Stimulated activated CD8-positive, alpha-beta memory T cell treated with anti-CD3 and anti-CD28 coated beads, Interleukin-7, amount 100 ng/mL, for 1 hour (primary cell): Measurements from ENCODE around the gene CXCL3.
"Not testable (repeated sequence)": the region's sequence is repeated elsewhere in the genome, so short reads cannot be mapped to it uniquely, and the experiment has no call there.

ENCODE experiments used
- DNase-seq, 2 donors: peaks; one replicate each; pipeline ENCODE4 v3.0.0-alpha.2; 2020; ENCODE audit warnings: low read depth in 2 of 2

CXCL3 gene

GRCh38 chr4:74038425-74039314 is at the start of gene CXCL3:
CXCL3 (minus strand) TSS chr4:74038689; CDS start chr4:74038611, 78 bp downstream.
- DNase-seq, result no peak

DNA sequence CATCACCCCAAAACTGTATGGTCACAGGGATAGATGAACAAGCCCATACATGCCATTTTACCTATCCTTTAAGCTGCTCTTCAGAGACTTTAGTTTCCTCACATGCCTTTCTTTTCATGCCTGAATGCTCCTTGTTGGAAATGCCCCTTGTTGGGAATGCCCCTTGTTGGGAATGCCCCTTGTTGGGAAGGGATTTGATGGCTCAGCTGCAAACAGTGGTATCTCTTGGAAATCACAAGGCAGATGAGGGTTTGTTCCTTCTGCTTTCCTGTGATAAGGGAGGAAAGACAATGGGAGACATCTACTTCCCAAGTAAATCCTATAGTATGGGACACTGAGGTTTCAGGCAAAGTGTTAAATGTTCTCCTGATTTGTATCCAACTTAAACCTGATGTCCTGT is 49.0 kb upstream of the CXCL3 start:
- no peak for DNase-seq

DNA sequence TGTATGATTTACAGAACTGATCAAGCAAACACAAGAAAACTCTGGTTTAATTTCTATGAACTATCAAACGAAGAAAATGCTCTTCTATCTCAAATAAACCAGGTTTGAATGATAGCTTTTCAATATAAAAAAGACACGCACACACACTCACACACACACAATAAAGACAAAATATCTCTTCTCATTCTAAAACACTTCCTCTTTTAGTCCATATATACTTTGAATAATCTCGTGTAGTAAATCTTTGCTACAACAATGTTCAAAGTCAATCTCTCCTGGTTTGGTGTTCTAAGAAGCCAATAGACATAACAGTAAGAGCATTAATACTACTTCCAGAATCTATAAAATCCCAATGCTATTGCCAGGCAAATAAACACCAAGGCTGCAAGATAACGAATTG is 47.2 kb upstream of the CXCL3 start:
- no peak for DNase-seq

- DNase-seq, result no peak
These were observed 46.5 kb upstream of the CXCL3 start for GRCh38 chr4:74084984-74085383.

DNA sequence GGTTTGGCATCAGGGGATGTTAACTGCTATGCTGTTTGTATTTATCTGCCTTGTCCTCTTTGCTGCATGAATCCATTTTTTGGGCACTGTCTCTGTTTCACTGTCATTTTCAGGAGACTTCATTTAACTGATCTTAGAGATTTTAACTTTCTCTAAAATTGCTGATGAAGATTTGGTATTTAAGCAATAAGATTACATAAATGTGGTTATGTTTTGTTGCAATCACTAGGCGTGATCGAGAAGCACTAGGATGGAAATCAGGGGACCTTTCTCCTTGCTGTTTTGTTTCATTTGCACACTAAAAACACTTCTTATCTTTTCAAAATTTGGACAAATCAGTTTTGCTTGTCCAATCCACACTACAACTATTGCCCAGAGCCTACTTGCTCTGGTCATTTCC is 45.1 kb upstream of the CXCL3 start:
- DNase-seq, result no peak

- DNase-seq, result no peak
These were observed 42.5 kb upstream of the CXCL3 start for GRCh38 chr4:74081035-74081434.

DNA sequence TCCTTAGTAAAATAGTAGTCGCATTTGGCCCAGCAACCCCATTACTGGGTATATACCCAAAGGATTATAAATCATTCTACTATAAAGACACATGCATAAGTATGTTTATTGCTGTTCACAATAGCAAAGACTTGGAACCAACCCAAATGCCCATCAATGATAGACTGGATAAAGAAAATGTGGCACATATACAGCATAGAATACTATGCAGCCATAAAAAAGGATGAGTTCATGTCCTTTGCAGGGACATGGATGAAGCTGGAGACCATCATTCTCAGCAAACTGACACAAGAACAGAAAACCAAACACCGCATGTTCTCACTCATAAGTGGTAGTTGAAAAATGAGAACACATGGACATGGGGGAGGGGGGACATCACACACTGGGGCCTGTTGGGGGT is 41.9 kb upstream of the CXCL3 start:
- DNase-seq, result not testable (repeated sequence)

GRCh38 chr4:74079024-74079423 is 40.5 kb upstream of the CXCL3 start:
- DNase-seq, result not testable (repeated sequence)

DNA sequence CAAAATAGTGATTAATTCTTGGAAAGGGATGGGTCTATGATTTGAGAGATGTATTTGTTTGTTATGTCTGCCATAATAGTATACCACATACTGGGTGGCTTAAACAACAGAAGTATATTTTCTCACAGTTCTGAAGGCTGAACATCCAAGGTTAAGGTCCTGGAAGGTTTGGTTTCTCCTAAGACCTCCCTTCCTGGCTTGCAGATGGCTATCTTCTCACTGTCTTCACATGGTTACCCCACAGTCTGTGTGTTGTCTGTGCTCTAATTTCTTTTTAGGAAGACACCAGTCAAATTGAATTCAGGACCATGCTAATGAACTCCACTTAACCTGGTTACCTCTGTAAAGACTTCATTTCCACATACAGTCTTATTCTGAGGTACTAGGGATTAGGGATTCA is 34.9 kb upstream of the CXCL3 start:
- no peak for DNase-seq

DNA sequence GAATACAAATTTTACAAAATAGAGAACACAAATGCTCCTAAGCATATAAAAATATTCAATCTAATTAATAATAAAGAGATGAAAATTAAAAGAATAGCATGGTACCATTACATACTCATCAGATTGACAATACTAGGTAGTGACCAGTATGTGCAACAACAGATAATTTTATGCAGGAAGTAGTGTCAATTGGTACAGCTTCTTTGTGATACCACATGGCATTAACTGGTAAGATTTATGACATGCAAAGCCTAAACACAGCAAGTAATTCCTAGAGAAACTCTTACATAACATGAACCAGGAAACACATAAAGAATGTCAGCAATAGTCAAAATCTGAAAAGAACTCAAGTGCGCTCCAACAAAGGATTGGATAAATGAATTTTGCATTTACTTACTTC is 34.2 kb upstream of the CXCL3 start:
- no peak for DNase-seq

GRCh38 chr4:74067586-74067985 is 29.1 kb upstream of the CXCL3 start:
- DNase-seq, result no peak

- no peak for DNase-seq
These were observed 27.7 kb upstream of the CXCL3 start for GRCh38 chr4:74066232-74066631.

- DNase-seq, result no peak
These were observed 26.7 kb upstream of the CXCL3 start for GRCh38 chr4:74065115-74065642.

DNA sequence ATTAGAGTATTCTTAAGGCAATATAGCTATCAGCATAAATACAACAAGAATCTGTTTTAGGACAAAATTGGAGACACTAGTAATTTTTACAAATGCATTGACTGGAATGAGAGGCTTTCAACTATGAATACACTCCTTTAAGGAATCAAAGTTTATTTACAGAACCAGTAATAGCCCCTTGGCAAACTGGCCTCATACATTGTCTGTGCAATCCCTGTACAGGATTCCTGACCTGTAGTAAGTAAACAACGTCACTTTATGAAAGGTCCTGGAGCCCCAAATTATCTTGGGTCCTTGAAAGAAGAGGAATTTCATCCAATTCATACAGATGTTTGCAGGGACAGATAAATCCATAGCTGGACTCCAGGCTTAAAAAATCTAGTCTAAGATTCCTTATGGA is 25.4 kb upstream of the CXCL3 start:
- no peak for DNase-seq

DNA sequence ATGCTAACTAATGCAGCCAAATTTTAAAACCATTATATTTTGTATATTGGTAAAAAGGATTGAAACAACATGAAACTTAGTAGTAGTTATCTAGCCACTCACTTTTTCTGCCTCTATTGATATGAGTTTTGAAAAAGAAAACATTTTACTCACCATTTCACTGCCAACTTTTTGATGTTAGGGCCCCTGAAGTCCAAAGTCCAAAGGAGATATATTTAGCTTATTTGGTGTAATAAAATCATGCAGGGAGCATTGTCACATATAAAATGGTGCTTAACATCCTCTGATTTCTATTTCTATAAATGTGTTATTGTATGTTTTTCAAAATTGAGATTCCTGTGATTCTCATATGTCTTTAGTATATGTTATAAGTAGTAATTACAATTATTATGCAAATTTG is 24.5 kb upstream of the CXCL3 start:
- no peak for DNase-seq

DNA sequence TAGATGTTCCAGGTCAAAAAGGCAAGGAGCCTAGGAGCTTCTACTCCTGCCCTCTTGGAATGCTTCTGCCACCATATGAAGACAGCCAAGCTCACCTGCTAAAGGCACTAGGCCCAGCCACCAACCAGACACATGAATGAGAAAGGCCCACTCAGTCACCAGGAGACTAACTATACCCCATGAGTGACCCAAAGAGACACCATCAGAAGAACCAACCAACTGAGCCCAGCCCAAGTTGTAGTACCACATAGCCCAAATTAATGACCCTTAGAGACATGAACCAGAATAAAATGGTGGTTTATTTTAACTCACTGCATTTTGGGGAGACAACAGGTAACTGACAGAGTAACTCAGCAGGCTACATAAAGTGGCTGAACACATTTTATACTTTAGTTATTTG is 22.9 kb upstream of the CXCL3 start:
- DNase-seq, result no peak

DNA sequence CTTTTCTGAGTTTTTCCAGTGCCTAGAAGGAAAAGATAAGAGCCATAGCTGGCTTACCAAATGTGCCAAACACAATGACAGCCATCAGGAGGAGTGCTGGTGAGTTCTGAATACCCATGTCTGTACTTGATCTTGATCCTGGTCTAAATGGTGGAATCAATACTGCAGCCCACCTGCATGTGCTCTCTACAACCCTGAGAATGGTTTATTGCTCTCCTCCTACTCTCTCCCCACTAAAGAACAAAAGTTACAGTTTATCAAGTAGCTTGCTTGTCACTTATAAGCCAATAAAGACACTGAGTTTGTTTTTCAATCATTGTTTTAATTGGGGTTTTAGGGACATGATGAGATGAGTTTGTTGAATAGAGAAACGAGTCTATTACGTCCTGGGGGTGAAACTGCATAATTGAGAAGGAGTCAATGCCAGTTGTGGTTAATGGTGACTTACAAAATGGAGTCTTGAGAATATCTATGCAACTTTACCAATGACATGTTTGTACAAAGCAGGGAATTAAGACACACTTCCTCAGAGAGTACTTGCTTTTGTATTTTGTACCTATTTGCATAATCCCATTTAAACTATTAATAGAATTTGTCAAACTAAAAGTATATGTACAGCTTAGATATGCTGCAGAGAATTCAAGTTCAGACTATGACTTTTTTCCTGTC is 20.8 kb upstream of the CXCL3 start:
- no peak for DNase-seq

DNA sequence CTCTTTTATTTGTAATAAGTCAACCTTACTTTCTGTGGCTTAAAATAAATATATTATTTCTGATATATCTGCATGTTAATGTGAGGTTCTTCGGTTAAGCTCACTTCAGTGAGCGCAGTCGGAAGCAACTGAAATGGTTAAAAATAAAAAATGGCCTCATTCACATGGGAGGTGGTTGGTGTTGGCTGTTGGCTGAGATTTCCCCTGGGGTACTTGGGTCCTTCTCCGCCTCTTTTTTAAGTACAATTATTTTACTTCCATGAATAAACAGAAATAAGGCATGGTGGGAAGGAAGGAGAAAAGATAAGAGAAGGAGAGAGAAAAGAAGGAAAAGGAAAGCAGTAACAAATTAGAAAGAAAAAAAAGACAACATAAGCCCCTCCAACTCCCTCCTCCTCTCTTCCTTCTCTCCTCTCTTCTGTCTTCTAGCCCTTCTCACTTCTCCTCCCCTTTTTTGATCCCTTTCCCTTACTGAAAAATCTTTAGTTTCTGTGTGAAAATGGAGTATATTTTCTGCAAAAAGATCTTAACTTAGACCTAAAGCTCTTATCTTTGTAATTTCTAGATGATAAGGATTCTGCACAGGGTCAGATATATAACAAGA is 19.7 kb upstream of the CXCL3 start:
- DNase-seq, result no peak

GRCh38 chr4:74057588-74057987 is 19.1 kb upstream of the CXCL3 start:
- DNase-seq, result no peak

- DNase-seq, result no peak
These were observed 18.5 kb upstream of the CXCL3 start for GRCh38 chr4:74056858-74057562.

DNA sequence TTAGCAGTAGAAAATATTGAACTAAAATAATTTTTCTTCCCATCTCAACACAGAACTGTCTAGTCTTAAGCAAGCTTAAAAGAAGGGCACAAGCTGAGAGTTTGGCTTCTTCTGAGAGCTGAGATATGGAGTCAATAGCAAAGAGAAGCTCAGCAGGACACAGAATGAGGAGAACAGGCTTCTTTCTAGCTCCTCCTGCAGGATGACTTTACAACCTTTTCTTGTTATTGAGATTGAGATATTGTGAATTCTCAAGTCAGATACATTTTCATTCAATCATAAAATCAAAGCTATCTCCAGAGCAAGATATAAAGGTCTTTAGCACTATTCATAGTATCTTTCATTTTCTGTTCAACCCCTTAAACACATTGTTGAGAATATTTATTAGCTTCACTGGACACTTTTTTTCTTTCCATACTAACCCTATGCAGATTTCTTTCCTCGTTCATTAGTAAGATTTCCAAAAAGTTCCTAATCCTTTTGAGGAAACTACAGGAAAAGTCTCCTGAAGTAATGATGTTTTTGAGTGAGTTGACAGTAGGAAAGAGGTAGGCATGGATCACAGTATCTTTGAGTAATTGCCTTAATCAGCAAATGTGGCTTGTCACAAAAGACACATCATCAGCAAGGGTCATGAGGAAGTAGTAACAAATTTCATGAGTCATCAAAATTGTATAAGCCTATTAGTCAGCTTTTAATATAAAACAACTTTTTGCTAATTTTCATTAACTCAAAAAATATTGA is 17.8 kb upstream of the CXCL3 start:
- no peak for DNase-seq
